Fibroblast of skin of right quadriceps (primary cell): ENCODE results near the gene RETREG1.
"Not testable (repeated sequence)": the region's sequence is repeated elsewhere in the genome, so short reads cannot be mapped to it uniquely, and the experiment has no call there.

Source experiments
- DNase-seq: peaks from one replicate; pipeline ENCODE4 v3.0.0-alpha.2; 2013

The RETREG1 gene

DNA sequence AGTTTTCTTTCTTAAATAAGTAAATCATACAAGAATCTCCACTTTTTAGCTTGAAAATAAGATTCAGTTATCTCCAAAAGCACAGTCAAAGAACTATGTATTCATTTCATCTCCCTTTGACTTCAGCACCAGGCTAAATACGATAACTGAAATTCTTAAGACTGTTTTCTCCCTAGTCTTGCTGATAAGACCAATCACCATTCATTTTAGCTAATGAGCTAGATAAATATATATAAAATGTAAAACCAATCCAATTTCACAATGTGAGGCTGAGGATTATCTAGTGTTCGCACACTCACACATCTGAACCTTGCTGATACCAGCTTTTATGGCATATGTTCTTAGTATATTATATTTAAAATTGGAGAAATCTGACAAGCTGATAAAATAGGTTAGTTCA is 133.9 kb downstream of the RETREG1 start:
- DNase-seq, result no peak

DNA sequence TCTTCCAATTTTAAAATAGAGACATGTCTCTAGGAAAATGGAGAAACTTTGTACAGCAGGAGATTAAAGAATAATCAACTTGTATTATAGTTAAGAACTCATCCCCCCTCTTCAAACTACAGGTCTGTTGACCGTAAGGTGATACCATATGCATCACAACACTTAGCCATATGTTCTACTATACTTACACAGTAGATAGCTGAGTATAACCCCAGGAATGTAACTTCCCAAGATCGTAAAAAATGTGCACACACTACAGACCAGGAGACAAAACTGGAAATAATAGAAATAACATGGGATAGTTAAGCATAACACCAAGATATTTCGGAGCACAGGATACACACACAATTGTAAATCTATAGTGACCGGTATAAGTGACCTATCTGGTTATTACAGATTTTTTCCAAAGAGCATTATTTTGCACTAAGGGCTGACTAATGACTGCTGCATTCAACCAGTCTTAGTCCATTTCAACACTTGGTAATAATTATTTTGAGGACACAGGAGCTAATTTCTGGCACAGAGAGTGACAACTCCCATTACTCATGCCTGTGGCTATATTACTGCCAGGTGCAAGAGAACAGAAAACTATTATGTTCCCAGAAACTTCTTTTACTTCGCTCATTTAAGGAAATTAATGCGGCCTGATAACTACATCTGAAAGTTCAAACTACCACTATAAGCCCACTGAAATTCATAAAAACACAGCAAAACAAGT is 135.8 kb downstream of the RETREG1 start:
- peak; percentile 63 for DNase-seq

DNA sequence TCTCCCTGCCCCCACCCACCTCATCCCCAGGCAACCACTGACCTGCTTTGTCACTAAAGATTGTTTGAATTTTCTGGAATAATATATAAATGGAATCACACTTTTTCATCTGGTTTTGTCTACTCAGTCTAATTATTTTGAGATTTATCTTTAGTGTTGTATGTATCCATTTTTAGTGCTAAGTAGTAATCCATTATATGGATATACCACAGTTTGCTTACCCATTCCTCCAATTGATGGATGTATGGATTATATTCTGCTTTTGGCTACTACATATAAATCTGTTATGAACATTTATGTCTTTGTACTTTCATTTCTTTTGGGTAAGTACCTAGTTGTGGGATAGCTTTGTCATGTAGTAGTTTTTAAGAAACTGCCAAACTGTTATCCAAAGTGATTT is 136.7 kb downstream of the RETREG1 start:
- no peak for DNase-seq

DNA sequence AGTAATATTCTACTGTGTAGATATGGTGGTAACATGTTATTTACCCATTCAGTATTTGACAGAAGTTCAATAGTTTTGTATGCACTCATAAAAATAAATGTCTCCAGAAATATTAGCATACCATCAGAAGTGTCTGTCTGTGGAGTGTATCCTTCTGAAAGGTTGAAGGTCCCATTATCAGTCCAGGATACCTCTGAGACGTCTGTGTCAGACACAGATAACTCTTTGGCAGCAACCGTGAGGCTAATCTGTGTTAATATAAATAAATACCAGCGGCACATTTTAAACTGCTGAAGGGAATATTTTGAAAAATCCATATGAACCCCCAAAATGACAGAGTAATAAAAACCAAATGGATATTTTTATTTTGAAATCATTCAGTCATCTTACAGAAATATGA is 139.3 kb downstream of the RETREG1 start:
- no peak for DNase-seq

DNA sequence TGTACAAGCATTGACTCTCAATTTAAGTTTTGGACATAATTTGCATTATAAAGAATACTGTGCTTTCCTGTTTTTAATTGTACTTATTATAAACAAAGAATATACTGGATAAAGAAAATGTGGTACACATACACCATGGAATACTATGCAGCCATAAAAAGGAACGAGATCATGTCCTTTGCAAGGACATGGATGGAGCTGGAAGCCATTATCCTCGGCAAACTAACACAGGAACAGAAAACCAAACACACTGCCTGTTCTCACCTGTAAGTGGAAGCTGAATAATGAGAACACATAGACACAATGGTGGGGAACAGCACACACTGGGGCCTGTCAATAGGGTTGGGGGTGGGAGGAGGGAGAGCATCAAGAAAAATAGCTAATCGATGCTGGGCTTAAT is 140.4 kb downstream of the RETREG1 start:
- not testable (repeated sequence) for DNase-seq

DNA sequence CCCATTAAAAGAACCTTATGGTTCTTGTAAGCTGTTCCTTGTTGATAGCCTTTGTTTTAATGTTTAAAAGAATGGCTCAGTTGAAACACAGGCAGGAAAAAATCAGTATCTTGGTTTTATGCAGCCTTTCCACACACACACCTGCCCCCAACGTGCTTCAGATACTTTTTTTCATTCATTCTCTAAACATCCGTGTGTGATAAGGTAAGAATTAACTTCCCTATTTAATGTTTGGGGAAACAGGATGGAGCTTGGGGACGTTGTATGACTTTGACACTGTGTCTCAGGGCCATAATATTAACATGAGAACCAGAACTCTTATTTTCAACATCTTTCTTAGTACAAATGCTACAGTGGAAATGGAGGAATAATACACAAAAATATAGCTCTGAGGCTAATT is 145.4 kb downstream of the RETREG1 start:
- DNase-seq, result no peak

DNA sequence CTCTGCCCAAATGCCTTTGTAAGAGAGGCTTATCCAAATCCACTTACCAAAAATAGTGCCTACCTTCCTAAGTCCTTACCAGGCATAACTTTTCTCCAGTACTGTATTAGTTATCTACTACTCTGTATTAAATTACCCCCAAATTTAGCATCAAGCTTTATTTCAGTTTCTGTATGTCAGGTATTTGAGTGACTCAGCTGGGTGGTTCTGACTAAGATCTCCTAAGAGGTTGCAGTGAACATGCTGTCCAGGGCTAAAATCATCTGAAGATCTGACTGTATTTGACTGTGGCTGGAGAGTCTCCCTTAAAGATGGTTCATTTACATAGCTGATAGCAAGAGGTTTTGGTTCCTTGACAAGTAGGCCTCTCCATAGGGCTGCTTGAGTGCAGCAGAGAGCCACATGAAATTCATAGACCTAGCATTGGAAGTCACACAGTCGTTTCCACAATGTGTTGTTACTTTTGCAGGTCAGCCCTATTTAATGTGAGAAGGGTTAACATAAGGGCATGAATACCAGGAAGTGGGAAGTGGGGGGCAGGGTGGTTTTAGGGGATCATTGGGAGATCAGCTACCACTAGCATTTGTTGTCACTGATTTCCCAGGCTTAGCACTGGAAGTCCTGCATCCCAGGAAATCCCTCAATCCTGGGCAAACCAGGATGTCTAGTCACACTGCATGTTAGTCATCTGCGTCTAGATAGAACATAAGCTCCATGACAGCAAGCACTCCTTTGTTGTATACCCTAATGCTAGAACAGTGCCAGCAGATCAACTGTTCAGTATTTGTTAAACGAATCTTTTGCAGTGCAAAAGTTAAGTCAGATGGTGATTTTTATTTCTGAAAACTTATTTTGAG is 149.2 kb downstream of the RETREG1 start:
- DNase-seq, result peak; percentile 64

DNA sequence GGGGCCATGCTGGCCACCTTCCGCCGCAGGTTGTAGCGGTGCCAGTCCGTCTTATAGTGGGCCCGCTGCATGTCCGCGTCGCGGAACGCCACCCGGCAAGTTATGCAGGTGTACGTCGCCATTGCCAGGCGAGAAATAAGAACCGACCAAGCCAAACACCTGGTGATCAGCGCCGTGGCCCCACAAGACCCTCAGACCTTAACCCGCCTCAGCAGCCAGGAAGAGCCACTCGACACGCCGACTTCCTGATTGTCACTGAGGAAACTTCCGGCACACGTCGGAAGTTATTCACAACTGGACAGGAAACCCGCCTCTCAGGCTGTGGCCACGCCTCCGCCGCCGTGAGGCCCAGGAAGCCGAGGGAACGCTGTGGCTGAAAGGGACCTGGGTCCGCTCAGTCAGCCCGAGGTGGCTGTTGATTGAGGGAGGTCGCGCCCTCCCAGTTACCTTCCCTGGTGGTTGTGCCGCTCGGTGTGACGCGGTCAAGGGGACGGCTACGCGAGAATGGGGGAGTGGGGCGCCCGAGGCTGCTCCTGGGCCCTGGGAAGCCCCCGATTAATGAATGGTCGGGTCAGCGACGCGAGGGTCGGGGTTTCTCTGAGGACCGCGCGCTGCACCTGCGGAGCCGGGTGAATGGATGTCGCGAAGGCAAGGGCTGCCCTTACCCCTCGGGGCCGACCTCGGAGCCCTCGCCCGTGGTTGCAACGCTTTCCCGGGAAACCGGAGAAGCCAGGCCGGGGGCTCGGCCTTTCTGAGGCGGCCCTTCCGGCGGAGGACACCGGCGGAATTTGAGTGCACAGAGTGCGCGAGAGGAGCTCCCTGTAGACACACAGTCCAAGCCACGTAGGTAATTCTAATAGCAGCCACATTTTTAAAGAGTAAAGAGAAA is 151.0 kb downstream of the RETREG1 start, which contains the start of gene ZNF622:
Gene ZNF622, minus strand, starts transcription at position 257 of the 889 bp plus-strand sequence. Its CDS starts 135 bp downstream, at position 122.
- DNase-seq, result peak; percentile 86

DNA sequence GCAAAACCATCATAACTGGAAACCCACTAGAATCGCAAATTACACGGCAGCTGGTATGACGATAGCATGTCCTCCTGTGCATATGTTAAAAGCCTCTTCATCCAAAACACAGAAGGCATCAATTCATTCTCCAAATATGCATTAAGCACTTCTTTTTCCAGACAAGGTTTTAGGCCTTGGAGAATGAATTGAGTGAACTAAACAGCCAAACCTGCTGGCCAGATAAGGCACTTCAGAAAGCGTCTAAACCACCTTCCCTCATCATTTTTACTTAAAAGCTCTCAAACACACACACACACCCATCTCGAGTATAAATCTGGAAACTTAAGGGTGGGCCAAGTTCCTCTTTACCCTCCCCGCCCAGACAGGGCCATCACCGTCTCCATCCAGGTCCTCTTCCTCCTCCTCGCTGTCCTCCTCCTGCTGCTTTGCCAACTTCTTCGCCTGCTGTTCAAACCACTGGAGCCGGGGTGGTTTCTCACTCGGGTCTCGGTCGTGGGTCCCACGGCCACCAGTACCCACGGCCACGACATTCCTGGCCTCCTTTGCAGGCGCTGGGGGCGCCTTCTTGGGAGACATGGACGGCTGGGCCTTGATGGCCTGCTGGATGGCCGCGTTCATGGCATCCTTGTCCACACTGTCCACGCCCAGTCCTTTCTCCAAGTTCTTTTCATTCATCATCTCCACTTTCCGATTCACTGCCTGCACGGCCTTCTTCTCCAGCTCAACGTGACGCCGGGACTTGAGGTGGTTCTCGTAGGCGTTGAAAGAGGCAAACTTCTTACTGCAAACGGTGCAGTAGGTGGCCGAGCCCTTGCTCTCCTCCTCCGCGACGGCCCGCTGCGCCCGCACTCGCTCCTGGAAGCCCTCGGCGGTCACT is 151.9 kb downstream of the RETREG1 start:
- no peak for DNase-seq

DNA sequence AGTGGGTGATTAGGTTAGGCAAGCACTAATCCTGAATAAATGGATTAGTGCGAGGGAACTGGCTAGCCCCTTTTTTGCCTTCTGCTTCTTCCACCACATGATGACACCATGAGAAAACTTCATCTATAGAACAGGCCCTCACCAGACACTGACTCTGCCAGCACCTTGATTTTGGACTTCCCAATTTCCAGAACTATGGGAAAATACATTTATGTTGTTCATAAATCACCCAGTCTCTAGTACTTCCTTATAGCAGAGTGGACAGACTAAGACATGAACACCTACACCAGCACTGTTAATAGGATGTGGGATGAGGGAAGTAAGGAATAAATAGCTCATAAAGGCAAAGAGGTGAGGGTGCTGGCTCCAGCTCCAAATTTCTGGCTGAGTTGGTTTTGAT is 152.6 kb downstream of the RETREG1 start:
- DNase-seq, result no peak

DNA sequence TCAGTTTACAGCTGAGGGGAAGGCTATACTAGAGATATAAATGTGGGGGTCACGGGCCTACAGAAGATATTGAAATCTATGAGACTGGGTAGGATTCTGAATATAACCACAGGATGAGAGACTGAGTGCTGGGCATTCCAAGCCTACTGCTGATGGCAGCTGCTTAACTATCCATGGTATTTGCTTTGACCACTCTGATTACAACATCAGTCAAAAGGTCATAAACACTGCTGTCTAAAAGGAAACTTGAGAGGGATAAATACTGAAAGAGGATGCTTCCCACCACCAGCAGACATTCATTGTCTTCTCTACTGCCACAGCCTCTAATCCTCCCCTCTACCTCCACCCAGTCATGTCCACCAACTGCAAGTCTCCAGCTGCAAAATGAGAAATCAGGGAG is 155.0 kb downstream of the RETREG1 start:
- peak; percentile 77 for DNase-seq

DNA sequence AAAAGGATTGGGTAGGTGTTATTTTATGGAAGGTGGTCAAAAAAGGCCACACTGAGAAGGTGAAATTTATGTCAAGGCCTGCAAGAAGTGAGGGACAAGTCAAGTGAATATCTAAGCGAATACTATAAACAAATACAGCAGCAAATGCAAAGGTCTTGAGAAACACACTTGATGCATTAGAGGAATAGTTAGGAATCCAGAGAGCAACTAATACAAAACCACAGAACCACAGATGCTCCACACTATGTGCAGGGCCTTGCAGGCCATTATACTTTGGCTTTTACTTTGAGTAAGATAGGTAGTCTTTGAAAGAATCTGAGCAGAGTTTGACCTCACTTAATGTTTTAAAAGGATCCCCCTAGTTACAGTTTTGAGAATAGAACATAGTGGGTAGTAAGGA is 155.8 kb downstream of the RETREG1 start:
- no peak for DNase-seq

DNA sequence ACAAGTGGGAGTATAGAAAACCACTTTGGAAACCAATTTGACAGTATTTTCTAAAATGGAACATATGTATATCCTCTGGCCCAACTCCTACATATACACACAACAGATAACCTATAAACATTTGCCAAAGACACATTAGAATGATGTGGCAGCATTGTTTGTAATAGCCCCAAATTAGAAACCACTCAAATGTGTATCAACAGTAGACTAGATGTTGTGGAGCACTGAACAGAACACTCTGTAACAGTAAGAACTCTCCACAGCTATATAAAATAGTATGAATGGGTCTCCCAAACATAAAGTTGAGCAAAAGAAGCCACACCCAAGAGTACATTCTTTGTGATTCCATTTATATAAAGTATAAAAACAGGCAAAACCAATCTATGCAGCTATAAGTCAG is 157.3 kb downstream of the RETREG1 start:
- DNase-seq, result no peak

DNA sequence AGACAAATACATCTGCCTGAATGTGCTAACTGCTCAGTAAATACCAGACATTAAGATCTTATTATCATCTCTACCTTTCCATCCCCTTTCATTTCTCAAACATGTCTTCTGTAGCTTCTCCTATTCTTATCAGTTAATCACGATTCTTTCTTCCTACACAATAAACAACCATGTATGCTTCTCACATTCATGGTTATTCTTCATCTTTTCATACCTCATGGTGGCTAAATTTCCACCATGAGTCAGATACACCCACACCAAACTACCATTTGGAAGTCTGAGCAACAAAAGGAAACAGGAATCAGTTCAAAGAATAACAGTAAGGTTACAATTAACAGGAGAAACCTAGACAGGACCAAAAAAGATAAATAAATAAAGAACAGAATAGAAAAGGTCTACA is 158.9 kb downstream of the RETREG1 start:
- DNase-seq, result no peak

DNA sequence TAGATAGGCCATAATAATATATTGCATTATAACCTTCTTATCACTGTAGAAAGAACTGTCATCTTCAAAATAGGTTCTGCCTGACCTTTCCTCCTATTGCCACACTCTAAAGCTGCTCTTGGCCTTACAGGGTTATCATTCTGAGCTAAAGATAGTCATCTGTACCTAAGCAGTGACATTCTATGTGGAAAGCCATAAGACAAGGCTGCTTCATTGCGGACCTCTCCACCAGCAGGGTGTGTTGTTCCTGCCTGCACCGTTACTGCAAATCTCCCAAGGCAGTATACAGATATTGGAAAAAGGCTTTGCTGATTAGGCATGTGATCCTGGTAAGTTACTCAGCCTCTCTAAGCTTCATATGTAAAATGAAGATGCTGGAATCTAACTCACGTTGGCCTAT is 159.3 kb downstream of the RETREG1 start:
- no peak for DNase-seq

DNA sequence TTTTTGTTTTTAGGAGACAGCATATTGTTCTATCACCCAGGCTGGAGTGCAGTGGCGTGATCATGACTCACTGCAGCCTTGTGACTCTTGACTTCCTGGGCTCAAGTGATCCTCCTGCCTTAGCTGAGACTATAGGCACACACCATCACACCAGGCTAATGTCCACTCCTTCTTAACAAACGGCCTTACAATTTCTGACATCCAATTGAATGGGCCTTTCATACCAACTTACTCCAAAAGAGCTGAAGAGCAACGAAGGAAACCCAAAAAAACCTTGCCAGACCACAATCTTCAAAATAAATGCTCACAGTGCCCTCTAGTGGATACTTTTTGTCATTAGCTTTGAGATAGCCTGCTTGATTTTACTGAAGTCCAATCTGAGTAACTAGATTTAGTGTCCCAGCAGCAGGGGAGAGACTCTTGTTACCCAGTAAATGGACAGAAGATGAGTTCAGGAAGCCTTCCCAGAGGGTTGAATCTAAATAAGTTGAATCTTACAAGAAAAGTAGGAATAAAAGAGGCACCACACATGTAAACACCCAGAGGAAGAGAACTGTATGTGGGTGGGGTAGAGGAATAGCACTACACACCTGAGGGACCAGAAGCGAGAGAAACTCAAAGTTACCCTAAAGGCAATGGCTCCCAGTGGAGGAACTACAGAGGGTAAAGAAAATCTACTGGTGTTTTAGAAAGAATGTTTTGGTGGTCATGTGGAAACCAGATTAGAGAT is 160.5 kb downstream of the RETREG1 start:
- peak; percentile 59 for DNase-seq

DNA sequence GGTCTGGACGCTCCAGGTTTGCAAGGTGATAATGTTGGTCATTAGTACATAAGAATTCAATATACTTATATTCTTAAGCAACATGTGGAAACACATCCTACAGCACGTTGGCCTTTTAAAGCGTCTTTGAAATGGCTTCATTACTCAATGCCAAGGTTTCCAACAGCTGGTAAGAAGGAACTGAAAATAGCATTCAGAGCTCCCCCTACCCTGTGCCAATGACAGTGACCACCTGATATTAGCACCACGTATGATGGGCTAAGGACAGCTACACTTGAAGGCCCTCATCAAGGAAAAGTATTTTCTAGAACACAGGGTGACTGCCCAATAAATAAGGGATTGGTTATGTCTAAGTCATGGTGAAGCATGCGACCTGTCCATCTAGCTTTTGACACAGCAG is 161.1 kb downstream of the RETREG1 start:
- DNase-seq, result no peak

DNA sequence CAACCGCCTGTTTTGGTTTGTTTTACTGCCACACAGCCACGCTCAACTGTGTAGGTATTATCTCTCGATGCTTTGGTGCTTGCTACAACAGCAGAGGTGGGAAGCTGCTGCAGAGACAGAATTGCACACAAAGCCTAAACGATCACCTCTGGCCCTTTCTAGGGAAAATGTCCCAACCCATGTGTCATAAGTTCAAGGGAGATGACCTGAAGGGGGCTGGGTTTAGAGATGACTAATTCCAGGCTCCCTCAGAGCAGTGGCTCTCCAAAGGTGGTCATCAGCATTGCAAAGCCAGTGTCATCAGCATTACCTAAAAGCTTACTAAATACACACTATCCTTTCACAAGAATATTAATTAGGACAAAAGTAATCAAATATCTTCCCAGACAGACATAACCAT is 162.1 kb downstream of the RETREG1 start:
- no peak for DNase-seq

DNA sequence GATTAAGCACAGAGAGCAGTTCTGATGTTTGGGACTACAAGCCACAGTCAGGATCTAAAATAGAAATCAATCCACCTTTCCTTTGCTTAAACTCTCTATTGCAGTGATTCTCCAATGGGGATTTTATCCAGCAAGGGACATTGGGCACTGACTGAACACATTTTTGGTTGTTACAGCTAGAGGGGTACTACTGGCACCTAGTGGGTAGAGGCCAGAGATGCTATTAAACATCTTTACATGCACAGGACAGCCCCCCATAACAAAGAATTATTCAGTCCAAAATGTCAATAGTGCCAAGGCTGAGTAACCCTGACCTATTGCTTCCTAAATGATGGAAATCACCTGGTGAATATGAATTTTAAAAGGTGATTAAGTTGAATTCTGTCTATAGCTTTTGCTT is 163.2 kb downstream of the RETREG1 start:
- no peak for DNase-seq

DNA sequence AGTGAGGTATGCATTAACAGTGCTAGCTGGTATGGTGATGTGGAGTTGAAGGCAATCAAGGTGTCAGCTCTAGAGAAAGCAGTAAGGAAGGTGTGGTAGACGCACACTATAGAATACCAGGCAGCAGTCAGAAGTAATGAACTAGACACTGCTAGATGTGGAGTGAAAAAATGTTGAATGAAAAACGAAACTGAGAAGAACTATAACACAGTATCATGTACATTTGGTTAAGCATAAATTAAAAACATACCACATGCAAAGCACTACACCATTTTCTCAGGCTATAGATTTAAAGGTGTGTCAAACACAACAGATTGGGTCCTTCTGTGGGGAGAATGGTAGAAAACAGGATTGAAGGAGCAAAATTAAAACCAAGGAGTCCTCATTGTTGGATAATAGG is 166.6 kb downstream of the RETREG1 start:
- no peak for DNase-seq

DNA sequence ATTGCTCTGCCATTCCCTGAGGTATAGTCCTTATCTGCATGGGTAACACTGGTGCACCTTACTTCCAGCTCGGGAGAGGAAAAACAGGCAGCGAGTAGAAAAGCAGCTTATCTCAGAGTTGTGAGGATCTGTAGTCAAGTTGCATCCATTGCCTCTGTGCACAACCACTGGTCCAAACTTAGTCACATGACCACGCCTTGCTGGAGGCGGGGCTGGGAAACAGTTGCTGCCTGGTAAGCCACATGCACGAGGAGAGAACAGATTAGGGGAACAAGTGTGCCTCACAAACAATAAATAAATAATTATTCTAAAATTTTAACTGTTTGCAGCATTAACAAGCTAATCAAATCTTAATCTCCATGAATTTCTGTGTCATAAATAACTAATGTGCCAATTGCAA is 169.8 kb downstream of the RETREG1 start:
- no peak for DNase-seq

DNA sequence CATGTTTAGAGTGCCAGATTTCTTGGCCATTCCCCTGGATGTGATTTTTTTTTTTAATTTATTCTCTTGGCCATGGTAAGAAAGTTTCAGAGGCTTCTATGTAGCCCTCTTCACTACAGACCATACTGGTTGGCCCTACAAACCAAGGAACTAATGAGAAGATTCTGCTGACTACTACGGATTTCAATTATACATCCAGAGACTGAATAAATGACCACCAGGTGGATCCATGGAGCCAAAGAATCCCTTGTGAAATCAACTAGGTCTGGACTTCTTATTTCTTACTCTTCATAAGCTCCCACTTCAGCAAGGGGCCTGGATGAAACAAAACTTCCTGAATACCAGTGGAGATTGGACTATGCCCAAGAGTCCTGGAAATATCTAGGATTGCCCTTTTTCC is 178.8 kb downstream of the RETREG1 start:
- DNase-seq, result no peak
